Smooth muscle cell (in vitro differentiated cells): ENCODE results near the gene FLAD1. TPM values are rescaled to one million over a fixed set of nuclear protein-coding genes. Genes with fewer than 3 reads are reported as not detected.
A peak's percentile ranks its signal among the peaks of the same experiment; 100 is the strongest.

ENCODE experiments used
- DNase-seq: peaks from one replicate; lab custom pipeline; 2025; ENCODE audit not compliant: unreplicated experiment; lab: John Stamatoyannopoulos, UW
- H2AFZ ChIP-seq: fragments of 200-600 bp; sonication (generic); 2 replicates; pipeline ENCODE4 v1.6.0; 2016; ENCODE audit warnings: antibody characterized with exemption, low read depth, mild to moderate bottlenecking
- H3F3A ChIP-seq: fragments of 200-600 bp; sonication (generic); 2 replicates; pipeline ENCODE4 v1.6.0; 2017; ENCODE audit warnings: antibody characterized with exemption, low read depth
- H3K27ac ChIP-seq: fragments of 200-600 bp; sonication (generic); 2 replicates; pipeline ENCODE4 v1.5.1; 2016; ENCODE audit warnings: low read depth, mild to moderate bottlenecking
- H3K27me3 ChIP-seq: fragments of 200-600 bp; sonication (generic); 2 replicates; pipeline ENCODE4 v1.6.1; 2016; ENCODE audit warnings: low read depth, mild to moderate bottlenecking
- H3K36me3 ChIP-seq: fragments of 200-600 bp; sonication (generic); 2 replicates; pipeline ENCODE4 v1.5.1; 2016; ENCODE audit warnings: low read depth
- H3K4me1 ChIP-seq: fragments of 200-600 bp; sonication (generic); 2 replicates; pipeline ENCODE4 v1.5.1; 2016; ENCODE audit warnings: low read depth
- H3K4me2 ChIP-seq: fragments of 200-600 bp; sonication (generic); 2 replicates; pipeline ENCODE4 v1.6.0; 2016; ENCODE audit warnings: mild to moderate bottlenecking
- H3K4me3 ChIP-seq: fragments of 200-600 bp; sonication (generic); 2 replicates; pipeline ENCODE4 v1.5.1; 2016; ENCODE audit warnings: mild to moderate bottlenecking
- H3K79me2 ChIP-seq: fragments of 200-600 bp; sonication (generic); 2 replicates; pipeline ENCODE4 v1.6.0; 2016; ENCODE audit warnings: low read depth, mild to moderate bottlenecking
- H3K9ac ChIP-seq: fragments of 200-600 bp; sonication (generic); 2 replicates; pipeline ENCODE4 v1.6.0; 2016; ENCODE audit warnings: low read depth
- H3K9me3 ChIP-seq: fragments of 200-600 bp; sonication (generic); replicated peaks from 2 replicates; pipeline ENCODE4 v1.5.1; 2016; ENCODE audit warnings: low read depth
- H4K20me1 ChIP-seq: fragments of 200-600 bp; sonication (generic); 2 replicates; pipeline ENCODE4 v1.6.0; 2016; ENCODE audit warnings: low read depth
- WGBS: methylation state at CpG from one replicate; pipeline ENCODE4 v1.1.7; 2016; ENCODE audit warnings: low lambda C conversion rate; 5-methylcytosine and 5-hydroxymethylcytosine counted together
- polyA plus RNA-seq: library from polyadenylated mRNA; unstranded; fragments of >200 nt; fragmentation: Nextera tagmentation; extraction: Ambion mirVana; gene quantifications from 2 replicates; pipeline ENCODE4 v1.2.1, GENCODE V29; 2016
- total RNA-seq: library from RNA; depleted of rRNA; stranded (reverse); fragments of >200 nt; gene quantifications from 2 replicates; pipeline ENCODE4 v1.2.3, GENCODE V29; 2014
- TF ChIP-seq, protein P1 (sequence below): fragments of 200-600 bp; sonication (generic); IDR thresholded peaks from 2 replicates; pipeline ENCODE4 v1.5.1; 2017; ENCODE audit warnings: borderline replicate concordance, mild to moderate bottlenecking, antibody characterized with exemption; ENCODE audit not compliant: insufficient read depth, poor library complexity, severe bottlenecking

Gene FLAD1
- total and polyA plus RNA-seq, 2 experiments from 2014 or later: 31.1 to 51.4 TPM

DNA sequence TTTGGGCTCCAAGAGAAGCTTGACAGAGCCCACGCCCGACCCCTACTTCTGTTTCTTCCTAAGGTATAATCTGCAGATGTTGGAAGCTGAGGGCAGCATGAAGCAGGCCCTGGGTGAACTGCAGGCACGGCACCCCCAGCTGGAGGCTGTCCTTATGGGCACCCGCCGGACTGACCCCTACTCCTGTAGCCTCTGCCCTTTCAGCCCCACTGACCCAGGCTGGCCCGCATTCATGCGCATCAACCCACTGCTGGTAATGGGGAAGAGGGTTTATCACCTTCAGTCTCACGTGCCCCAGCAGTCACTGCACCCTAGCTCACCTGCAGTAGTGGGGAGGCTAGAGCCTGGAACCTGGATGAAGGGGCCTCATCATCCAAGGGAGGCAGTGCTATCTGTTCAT, 7.1 kb downstream of the FLAD1 start:
- Histone ChIP-seq H4K20me1 (no peaks in the 10 kb centered on the region), H3K79me2 (peaks cover 12% of the 10 kb centered on the region), H2AFZ (no peak overlapping the region), H3K4me2 (no peak overlapping the region), H3K27me3 (no peaks in the 10 kb centered on the region), H3K9me3 (no peaks in the 10 kb centered on the region), H3K9ac (no peak overlapping the region), H3K4me1 (no peaks in the 10 kb centered on the region), H3F3A (no peaks in the 10 kb centered on the region), H3K27ac (no peak overlapping the region), H3K36me3 (no peaks in the 10 kb centered on the region), H3K4me3 (no peak overlapping the region)
- no peak for DNase-seq
- 96% methylated on average over 8 of the region's 8 CpGs for WGBS
- TF ChIP-seq, protein P1, sequence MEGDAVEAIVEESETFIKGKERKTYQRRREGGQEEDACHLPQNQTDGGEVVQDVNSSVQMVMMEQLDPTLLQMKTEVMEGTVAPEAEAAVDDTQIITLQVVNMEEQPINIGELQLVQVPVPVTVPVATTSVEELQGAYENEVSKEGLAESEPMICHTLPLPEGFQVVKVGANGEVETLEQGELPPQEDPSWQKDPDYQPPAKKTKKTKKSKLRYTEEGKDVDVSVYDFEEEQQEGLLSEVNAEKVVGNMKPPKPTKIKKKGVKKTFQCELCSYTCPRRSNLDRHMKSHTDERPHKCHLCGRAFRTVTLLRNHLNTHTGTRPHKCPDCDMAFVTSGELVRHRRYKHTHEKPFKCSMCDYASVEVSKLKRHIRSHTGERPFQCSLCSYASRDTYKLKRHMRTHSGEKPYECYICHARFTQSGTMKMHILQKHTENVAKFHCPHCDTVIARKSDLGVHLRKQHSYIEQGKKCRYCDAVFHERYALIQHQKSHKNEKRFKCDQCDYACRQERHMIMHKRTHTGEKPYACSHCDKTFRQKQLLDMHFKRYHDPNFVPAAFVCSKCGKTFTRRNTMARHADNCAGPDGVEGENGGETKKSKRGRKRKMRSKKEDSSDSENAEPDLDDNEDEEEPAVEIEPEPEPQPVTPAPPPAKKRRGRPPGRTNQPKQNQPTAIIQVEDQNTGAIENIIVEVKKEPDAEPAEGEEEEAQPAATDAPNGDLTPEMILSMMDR: no peak

DNA sequence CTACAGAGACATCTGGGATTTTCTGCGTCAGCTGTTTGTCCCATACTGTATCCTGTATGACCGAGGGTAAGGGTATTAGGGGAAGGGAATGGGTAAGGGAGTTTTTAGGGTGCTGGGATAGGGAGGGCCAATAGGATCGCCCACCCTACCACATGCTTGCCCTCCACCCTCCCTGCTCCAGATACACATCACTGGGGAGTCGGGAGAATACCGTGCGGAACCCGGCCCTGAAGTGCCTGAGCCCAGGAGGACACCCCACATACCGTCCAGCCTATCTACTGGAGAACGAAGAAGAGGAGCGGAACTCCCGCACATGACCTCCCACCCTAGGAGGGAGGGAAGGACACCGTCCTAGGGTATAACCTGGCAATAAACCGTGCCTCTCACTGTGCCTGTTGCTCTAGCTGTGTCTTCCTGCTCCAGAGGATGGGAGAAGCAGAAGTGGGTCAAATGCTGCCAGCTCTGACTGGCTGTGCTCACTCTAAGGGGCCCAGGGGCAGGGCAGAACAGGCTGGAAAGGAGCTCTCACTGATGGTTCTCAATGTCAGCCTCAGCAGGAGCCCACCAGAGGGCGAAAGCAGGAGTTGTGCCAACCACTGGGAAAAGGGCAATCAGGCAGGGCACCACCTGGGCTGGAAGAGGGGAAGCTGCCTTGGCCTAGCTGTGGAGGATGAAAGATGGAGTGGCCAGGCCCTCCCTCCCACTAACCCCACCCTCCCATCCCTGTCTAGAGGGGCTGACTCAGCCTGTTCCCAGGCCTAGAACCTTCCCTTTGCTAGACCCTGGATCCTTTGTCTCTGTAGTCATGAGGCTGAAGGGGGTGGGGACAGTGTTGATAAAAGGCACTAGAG, 9.8 kb downstream of the FLAD1 start:
- peak overlapping the region; percentile 56 for H3K27ac ChIP-seq
- H3K9me3 ChIP-seq: no peaks in the 10 kb centered on the region
- no peaks in the 10 kb centered on the region for H3K4me1 ChIP-seq
- H3F3A ChIP-seq: no peaks in the 10 kb centered on the region
- no peak overlapping the region for H3K4me2 ChIP-seq
- H3K79me2 ChIP-seq: peaks cover 7% of the 10 kb centered on the region
- no peaks in the 10 kb centered on the region for H4K20me1 ChIP-seq
- H3K27me3 ChIP-seq: no peaks in the 10 kb centered on the region
- 91% methylated on average over 14 of the region's 14 CpGs for WGBS
- no peak overlapping the region for H3K9ac ChIP-seq
- no peak overlapping the region for H3K4me3 ChIP-seq
- TF ChIP-seq, protein P1: no peak
- no peaks in the 10 kb centered on the region for H3K36me3 ChIP-seq
- no peak overlapping the region for H2AFZ ChIP-seq
- no peak for DNase-seq

DNA sequence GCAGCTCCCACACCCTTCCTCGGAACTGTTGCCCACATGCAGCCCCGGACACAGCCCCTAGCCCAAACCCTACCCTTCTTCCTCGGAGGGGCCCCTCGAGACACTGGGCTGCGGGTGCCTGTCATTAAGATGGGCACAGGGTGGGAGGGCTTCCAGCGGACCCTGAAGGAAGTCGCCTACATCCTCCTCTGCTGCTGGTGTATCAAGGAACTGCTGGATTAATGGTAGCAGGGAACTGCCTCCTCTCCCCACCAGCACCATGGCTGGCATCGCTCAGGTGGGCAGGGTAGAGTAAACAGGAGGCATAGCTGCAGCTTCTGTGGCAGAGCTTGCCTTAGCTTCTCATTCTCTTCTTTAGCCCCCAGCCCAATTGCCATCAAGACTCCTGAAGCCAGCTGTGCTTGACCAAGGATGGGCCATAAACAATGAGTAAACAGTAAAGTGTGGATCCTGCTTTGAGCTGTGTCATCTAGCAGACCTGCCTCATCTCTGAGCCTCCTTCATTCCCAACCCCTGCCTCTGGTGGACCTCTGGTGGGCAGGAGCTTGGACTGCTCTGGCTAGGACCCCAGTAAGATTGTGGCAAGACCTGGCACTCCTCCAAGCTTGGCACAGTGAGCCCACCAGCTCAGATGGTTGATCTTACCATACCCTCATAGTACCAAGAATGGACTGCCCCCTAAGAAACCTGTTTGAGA, 10.6 kb downstream of the FLAD1 start, which contains the start of gene LENEP:
TSS of gene LENEP (plus strand) at position 15 of the 697 bp plus-strand sequence. CDS start at position 37, 22 bp downstream.
- Histone ChIP-seq H3K27me3 (no peaks in the 10 kb centered on the region), H3K27ac (peak within 1 kb of the TSS; percentile 56), H3K4me1 (no peaks in the 10 kb centered on the region), H3K9ac (no peak within 1 kb of the TSS), H3K9me3 (no peaks in the 10 kb centered on the region), H3K4me3 (no peak within 1 kb of the TSS), H3K36me3 (no peaks in the 10 kb centered on the region), H3K4me2 (no peak within 1 kb of the TSS), H3F3A (no peaks in the 10 kb centered on the region), H3K79me2 (peaks cover 5% of the 10 kb centered on the region), H4K20me1 (no peaks in the 10 kb centered on the region), H2AFZ (no peak within 1 kb of the TSS)
- TF ChIP-seq, protein P1: no peak
- DNase-seq: no peak
- 85% methylated on average over 8 of the region's 8 CpGs for WGBS
